Pons (tissue), 1 donor: ENCODE measurements around the gene THAP9.

Source experiments
- DNase-seq: peaks from one replicate; pipeline ENCODE4 v3.0.0-alpha.2; 2016; ENCODE audit warnings: low spot score

THAP9 gene

GRCh38 chr4:82957045-82957444 is 56.5 kb downstream of the THAP9 start:
- DNase-seq = no peak

DNA sequence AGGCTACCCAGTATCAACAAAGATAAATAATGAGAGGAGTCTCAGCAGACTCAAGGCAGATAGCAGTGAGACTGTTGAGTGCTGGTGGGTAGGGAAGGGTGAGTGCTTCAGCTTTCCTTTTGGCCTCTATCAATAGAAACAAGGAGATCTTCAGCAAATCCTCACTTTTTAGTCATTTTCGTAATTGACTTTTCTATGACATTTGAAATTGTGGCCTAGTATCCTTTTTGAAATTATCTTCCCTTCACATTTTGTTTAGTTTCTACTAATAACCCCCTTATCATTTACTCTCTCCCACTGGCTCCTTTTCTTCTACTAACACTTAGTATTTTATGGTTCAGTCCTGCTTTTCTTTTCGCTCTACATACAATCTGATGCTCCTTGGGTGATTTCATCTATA is 65.2 kb downstream of the THAP9 start:
- no peak for DNase-seq

DNA sequence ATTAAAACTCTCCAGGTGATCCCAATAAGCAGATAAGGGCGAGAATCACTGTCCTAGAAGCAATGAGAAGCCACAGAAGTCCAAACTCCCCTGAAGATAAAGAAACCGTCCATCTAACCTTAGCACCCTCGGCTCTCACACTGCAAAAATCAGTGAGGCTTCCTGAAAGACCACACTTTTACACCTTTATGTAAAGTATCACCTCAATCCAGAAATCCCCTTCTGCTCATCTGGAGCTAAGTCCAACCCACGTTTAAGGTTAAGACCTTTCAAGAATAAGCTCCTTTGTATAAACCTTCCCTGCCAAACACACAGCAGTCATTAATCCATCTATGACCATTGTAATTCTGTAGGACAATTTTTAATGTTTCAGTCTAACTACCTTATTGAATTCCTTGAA is 68.4 kb downstream of the THAP9 start:
- DNase-seq = no peak

GRCh38 chr4:82969414-82969813 is 68.9 kb downstream of the THAP9 start:
- no peak for DNase-seq
